Osteocyte (in vitro differentiated cells): ENCODE results near the gene OPN1MW3. TPM values are rescaled to one million over a fixed set of nuclear protein-coding genes. Genes with fewer than 3 reads are reported as not detected.
"Not testable (repeated sequence)": the region's sequence is repeated elsewhere in the genome, so short reads cannot be mapped to it uniquely, and the experiment has no call there.

ENCODE experiments used
- DNase-seq: peaks from one replicate; pipeline ENCODE4 v3.0.0; 2021; ENCODE audit warnings: mixed read lengths; ENCODE audit not compliant: unreplicated experiment; ENCODE audit errors: extremely low spot score
- H3K27ac Mint-ChIP-seq: one replicate; pipeline ENCODE4 v1.8.0; 2021; ENCODE audit warnings: mild to moderate bottlenecking, mixed read lengths; ENCODE audit not compliant: unreplicated experiment
- H3K27me3 Mint-ChIP-seq: one replicate; pipeline ENCODE4 v1.8.0; 2021; ENCODE audit warnings: mixed read lengths; ENCODE audit not compliant: unreplicated experiment
- H3K36me3 Mint-ChIP-seq: one replicate; pipeline ENCODE4 v1.8.0; 2021; ENCODE audit warnings: mixed read lengths; ENCODE audit not compliant: unreplicated experiment
- H3K4me1 Mint-ChIP-seq: one replicate; pipeline ENCODE4 v1.8.0; 2021; ENCODE audit warnings: mixed read lengths; ENCODE audit not compliant: unreplicated experiment
- H3K4me3 Mint-ChIP-seq: one replicate; pipeline ENCODE4 v1.8.0; 2021; ENCODE audit warnings: mild to moderate bottlenecking, moderate library complexity, mixed read lengths; ENCODE audit not compliant: unreplicated experiment
- H3K9me3 Mint-ChIP-seq: one replicate; pipeline ENCODE4 v1.8.0; 2021; ENCODE audit warnings: mixed read lengths; ENCODE audit not compliant: unreplicated experiment
- long read RNA-seq: library from polyadenylated mRNA; unstranded; transcript quantifications from one replicate; pipeline ENCODE4 v2.0.0, GENCODE V29; 2021
- total RNA-seq: library from RNA; stranded (reverse); gene quantifications from 2 replicates; pipeline ENCODE4 v1.2.1, GENCODE V29; 2021

Gene OPN1MW3
- total RNA-seq, result not detected in 2 replicates
- long read RNA-seq, result 0 reads

GRCh38 chrX:154257282-154257681 lies at the start of gene OPN1MW3:
Gene OPN1MW3, plus strand, starts transcription at chrX:154257582. Its CDS starts 38 bp downstream, at chrX:154257620.
- not testable (repeated sequence) for H3K9me3 Mint-ChIP-seq, H3K36me3 Mint-ChIP-seq, H3K4me1 Mint-ChIP-seq, H3K27ac Mint-ChIP-seq, H3K27me3 Mint-ChIP-seq, H3K4me3 Mint-ChIP-seq, DNase-seq

- H3K27ac Mint-ChIP-seq, H3K4me1 Mint-ChIP-seq, H3K9me3 Mint-ChIP-seq, H3K27me3 Mint-ChIP-seq, H3K36me3 Mint-ChIP-seq, DNase-seq, H3K4me3 Mint-ChIP-seq: not testable (repeated sequence)
Measured at GRCh38 chrX:154209670-154210418, 47.5 kb upstream of the OPN1MW3 start.

- not testable (repeated sequence) for H3K27me3 Mint-ChIP-seq, H3K9me3 Mint-ChIP-seq, DNase-seq, H3K4me1 Mint-ChIP-seq, H3K36me3 Mint-ChIP-seq, H3K4me3 Mint-ChIP-seq, H3K27ac Mint-ChIP-seq
Measured at GRCh38 chrX:154211057-154211456, 46.3 kb upstream of the OPN1MW3 start.

- H3K36me3 Mint-ChIP-seq, H3K4me3 Mint-ChIP-seq, H3K9me3 Mint-ChIP-seq, H3K27me3 Mint-ChIP-seq, H3K27ac Mint-ChIP-seq, DNase-seq, H3K4me1 Mint-ChIP-seq: not testable (repeated sequence)
Measured at GRCh38 chrX:154211499-154211898, 45.9 kb upstream of the OPN1MW3 start.

GRCh38 chrX:154219456-154219855 lies 37.9 kb upstream of the OPN1MW3 start, which contains the start of gene OPN1MW2:
Gene OPN1MW2, plus strand, starts transcription at chrX:154219756. Its CDS starts 60 bp downstream, at chrX:154219816.
- H3K9me3 Mint-ChIP-seq, H3K27ac Mint-ChIP-seq, H3K27me3 Mint-ChIP-seq, H3K36me3 Mint-ChIP-seq, H3K4me3 Mint-ChIP-seq, H3K4me1 Mint-ChIP-seq, DNase-seq: not testable (repeated sequence)

- not testable (repeated sequence) for H3K27me3 Mint-ChIP-seq, H3K9me3 Mint-ChIP-seq, DNase-seq, H3K4me1 Mint-ChIP-seq, H3K27ac Mint-ChIP-seq, H3K36me3 Mint-ChIP-seq, H3K4me3 Mint-ChIP-seq
Measured at GRCh38 chrX:154225292-154225691, 32.1 kb upstream of the OPN1MW3 start.

- DNase-seq, H3K36me3 Mint-ChIP-seq, H3K9me3 Mint-ChIP-seq, H3K27ac Mint-ChIP-seq, H3K4me3 Mint-ChIP-seq, H3K4me1 Mint-ChIP-seq, H3K27me3 Mint-ChIP-seq: not testable (repeated sequence)
Measured at GRCh38 chrX:154226706-154227105, 30.7 kb upstream of the OPN1MW3 start.

GRCh38 chrX:154231443-154231842 lies 25.9 kb upstream of the OPN1MW3 start:
- H3K4me1 Mint-ChIP-seq, H3K36me3 Mint-ChIP-seq, H3K9me3 Mint-ChIP-seq, H3K27me3 Mint-ChIP-seq, DNase-seq, H3K4me3 Mint-ChIP-seq, H3K27ac Mint-ChIP-seq: not testable (repeated sequence)

- not testable (repeated sequence) for H3K4me1 Mint-ChIP-seq, H3K27me3 Mint-ChIP-seq, H3K27ac Mint-ChIP-seq, H3K9me3 Mint-ChIP-seq, H3K36me3 Mint-ChIP-seq, DNase-seq, H3K4me3 Mint-ChIP-seq
Measured at GRCh38 chrX:154233620-154234019, 23.8 kb upstream of the OPN1MW3 start.

GRCh38 chrX:154238939-154239559 lies 18.3 kb upstream of the OPN1MW3 start:
- DNase-seq, result peak; percentile 79
- H3K4me3 Mint-ChIP-seq, H3K9me3 Mint-ChIP-seq, H3K27me3 Mint-ChIP-seq, H3K36me3 Mint-ChIP-seq, H3K27ac Mint-ChIP-seq, H3K4me1 Mint-ChIP-seq: not testable (repeated sequence)

- not testable (repeated sequence) for H3K4me1 Mint-ChIP-seq, H3K27ac Mint-ChIP-seq, H3K9me3 Mint-ChIP-seq, H3K27me3 Mint-ChIP-seq, H3K36me3 Mint-ChIP-seq, H3K4me3 Mint-ChIP-seq
- DNase-seq, result peak; percentile 68
Measured at GRCh38 chrX:154239982-154240503, 17.3 kb upstream of the OPN1MW3 start.

GRCh38 chrX:154247377-154248045 lies 9.9 kb upstream of the OPN1MW3 start:
- DNase-seq, H3K4me1 Mint-ChIP-seq, H3K9me3 Mint-ChIP-seq, H3K36me3 Mint-ChIP-seq, H3K27me3 Mint-ChIP-seq, H3K4me3 Mint-ChIP-seq, H3K27ac Mint-ChIP-seq: not testable (repeated sequence)
